ENCODE data around the gene DPP10.

- TF ChIP-seq SUZ12 (IDR thresholded peaks at IDR 0.05; ENCODE audit: extremely low read depth, insufficient read depth, insufficient read length), result no peak
- no peak for TF ChIP-seq ZNF274 (IDR thresholded peaks at IDR 0.05; ENCODE audit: low read depth, low read length)
- no peak for TF ChIP-seq YY1 (IDR thresholded peaks at IDR 0.05; ENCODE audit: insufficient read depth, insufficient read length)
Measured at GRCh38 chr2:114714313-114714712, 271.9 kb downstream of the DPP10 start.

Data from NT2/D1 (cell line).